Parietal lobe (tissue), 2 donors: ENCODE results near the gene GPRASP3. TPM values are rescaled to one million over a fixed set of nuclear protein-coding genes. Genes with fewer than 3 reads are reported as not detected.

ENCODE experiments used
- small RNA-seq: library from RNA; depleted of rRNA; stranded (forward); fragments of <200 nt; gene quantifications from one replicate; pipeline ENCODE3, GENCODE V24; 2014; ENCODE audit warnings: low replicate concordance
- total RNA-seq: library from RNA; depleted of rRNA; stranded (reverse); fragments of >200 nt; gene quantifications from one replicate; pipeline ENCODE4 v1.2.3, GENCODE V29; 2014

Gene GPRASP3
- total RNA-seq, result 48.5 TPM

GRCh38 chrX:102720237-102721168, at the start of gene GPRASP3:
Gene GPRASP3 (plus strand): TSS chrX:102720743. CDS start chrX:102748996, 28,253 bp downstream.

GRCh38 chrX:102712216-102712966, 8.2 kb upstream of the GPRASP3 start, which contains the start of gene GPRASP2:
Gene GPRASP2 (plus strand): TSS chrX:102712448. CDS start chrX:102714870, 2,422 bp downstream.

Small RNA genes within 50 kb of the gene (small RNA-seq; reads per million reads assigned to genes)
- gene RNU6-589P, result not detected

Other genes starting within 250 kb of the GPRASP3 start
- 1.9 TPM for gene TCP11X2, start 248.9 kb upstream of the GPRASP3 start, total RNA-seq
- 163 TPM for gene TMSB15A, start 204.0 kb upstream of the GPRASP3 start, total RNA-seq
- gene ARMCX5, start 121.2 kb upstream of the GPRASP3 start, total RNA-seq, result 49.5 TPM
- 55.4 TPM for gene GPRASP1, start 69.3 kb upstream of the GPRASP3 start, total RNA-seq
- 79.2 TPM for gene GPRASP2, start 8.3 kb upstream of the GPRASP3 start, total RNA-seq
- gene RAB40AL, start 216.5 kb downstream of the GPRASP3 start, total RNA-seq, result 5.6 TPM